Measurements from ENCODE around the gene ACLY. TPM values are rescaled to one million over a fixed set of nuclear protein-coding genes. Genes with fewer than 3 reads are reported as not detected.
A peak's percentile ranks its signal among the peaks of the same experiment; 100 is the strongest.
"Not testable (repeated sequence)": the region's sequence is repeated elsewhere in the genome, so short reads cannot be mapped to it uniquely, and the experiment has no call there.

Gene ACLY
- total RNA-seq, 1 donor from 2014 or later, result 422 TPM

GRCh38 chr17:41891135-41892020 is 27.4 kb downstream of the ACLY start:
- peaks cover 22% of the 10 kb centered on the region for H3K36me3 Mint-ChIP-seq (ENCODE audit: low read depth)
- H3K4me1 Mint-ChIP-seq, result peaks cover under 1% of the 10 kb centered on the region
- TF ChIP-seq CTCF (conservative IDR thresholded peaks at IDR 0.05), result no peak
- H3K27me3 Mint-ChIP-seq (ENCODE audit: low read depth), result no peaks in the 10 kb centered on the region
- H3K27ac Mint-ChIP-seq (ENCODE audit: unreplicated experiment), result no peak overlapping the region
- DNase-seq (ENCODE audit: low read depth, low spot score), result no peak
- H3K4me3 Mint-ChIP-seq, result no peak overlapping the region
- no peaks in the 10 kb centered on the region for H3K9me3 Mint-ChIP-seq

DNA sequence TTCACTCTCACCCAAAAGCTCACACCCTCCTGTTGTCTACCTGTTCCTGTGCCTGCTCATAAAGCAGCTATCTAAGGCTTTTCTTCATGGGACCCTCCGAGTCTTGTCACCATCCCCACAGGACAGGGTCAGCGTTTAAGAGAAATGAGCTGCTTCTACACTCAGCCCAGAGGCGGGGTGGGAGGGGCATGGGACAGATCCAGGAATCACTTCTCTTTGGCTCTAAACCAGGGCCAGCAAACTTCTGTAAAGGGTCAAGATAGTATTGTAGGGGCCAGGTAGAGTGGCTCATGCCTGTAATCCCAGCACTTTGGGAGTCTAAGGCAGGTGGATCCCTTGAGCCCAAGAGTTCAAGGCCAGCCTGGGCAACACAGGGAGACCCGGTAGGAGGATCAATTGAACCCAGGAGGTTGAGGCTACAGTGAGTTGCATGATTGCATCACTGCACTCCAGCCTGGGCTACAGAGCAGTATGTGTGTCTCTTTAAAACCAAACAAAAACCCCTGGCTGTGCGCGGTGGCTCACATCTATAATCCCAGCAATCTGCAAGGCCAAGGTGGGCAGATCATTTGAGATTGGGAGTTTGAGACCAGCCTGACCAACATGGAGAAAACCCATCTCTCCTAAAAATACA is 30.3 kb downstream of the ACLY start:
- Mint-ChIP-seq H3K36me3 (ENCODE audit: low read depth) (peaks cover 18% of the 10 kb centered on the region), H3K4me1 (peaks cover 10% of the 10 kb centered on the region), H3K27ac (ENCODE audit: unreplicated experiment) (no peak overlapping the region), H3K4me3 (no peak overlapping the region), H3K9me3 (no peaks in the 10 kb centered on the region), H3K27me3 (ENCODE audit: low read depth) (no peaks in the 10 kb centered on the region)
- DNase-seq (ENCODE audit: low read depth, low spot score), result no peak
- TF ChIP-seq CTCF (conservative IDR thresholded peaks at IDR 0.05), result no peak

DNA sequence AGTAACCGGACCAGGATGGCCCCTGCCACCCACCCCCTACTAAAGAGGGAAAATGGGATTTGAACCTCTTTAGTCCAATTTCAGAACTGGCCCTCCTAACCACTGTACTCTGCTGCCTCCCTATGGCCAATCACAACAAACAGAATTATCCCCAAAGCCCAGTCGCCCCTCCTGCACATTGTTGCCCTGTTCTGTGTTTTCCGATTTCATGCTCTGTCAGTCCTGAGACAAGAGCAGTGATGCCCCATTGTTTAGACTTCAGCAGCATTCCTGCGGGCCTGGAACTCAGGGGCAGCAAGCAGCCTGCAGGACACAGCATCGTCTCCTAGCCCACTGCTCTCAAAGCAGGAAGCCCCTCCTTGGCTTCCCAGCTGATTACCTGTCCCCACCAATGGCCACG is 33.0 kb downstream of the ACLY start:
- H3K4me3 Mint-ChIP-seq, result peak overlapping the region; percentile 1
- H3K27ac Mint-ChIP-seq (ENCODE audit: unreplicated experiment), result no peak overlapping the region
- no peaks in the 10 kb centered on the region for H3K27me3 Mint-ChIP-seq (ENCODE audit: low read depth)
- H3K4me1 Mint-ChIP-seq, result peaks cover 10% of the 10 kb centered on the region
- DNase-seq (ENCODE audit: low read depth, low spot score), result peak; percentile 36
- peaks cover 17% of the 10 kb centered on the region for H3K36me3 Mint-ChIP-seq (ENCODE audit: low read depth)
- H3K9me3 Mint-ChIP-seq, result no peaks in the 10 kb centered on the region
- peak; percentile 53 for TF ChIP-seq CTCF (conservative IDR thresholded peaks at IDR 0.05)

DNA sequence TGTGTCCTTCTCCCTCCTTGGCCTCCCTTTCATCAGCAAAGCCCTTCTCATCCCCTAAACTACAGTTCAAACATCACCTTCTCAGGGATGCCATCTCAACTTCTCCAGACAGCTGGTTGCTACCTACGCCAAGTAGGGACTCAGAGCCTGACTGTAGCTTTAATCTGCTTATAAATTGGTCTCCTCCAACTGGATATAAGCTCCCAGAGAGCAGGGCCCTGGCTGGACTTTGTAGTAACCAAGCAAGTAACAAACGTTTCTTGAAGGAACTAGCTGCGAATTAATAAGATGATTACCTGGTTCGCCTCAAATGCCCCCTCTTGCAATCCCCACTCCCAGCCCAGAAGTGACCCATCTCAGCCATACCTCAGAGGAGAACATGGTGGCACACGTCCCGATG is 36.0 kb downstream of the ACLY start:
- Mint-ChIP-seq H3K27ac (ENCODE audit: unreplicated experiment) (peak overlapping the region; percentile 23), H3K36me3 (ENCODE audit: low read depth) (peaks cover 31% of the 10 kb centered on the region), H3K4me3 (no peak overlapping the region), H3K27me3 (ENCODE audit: low read depth) (no peaks in the 10 kb centered on the region), H3K4me1 (peaks cover 10% of the 10 kb centered on the region), H3K9me3 (no peaks in the 10 kb centered on the region)
- no peak for DNase-seq (ENCODE audit: low read depth, low spot score)
- TF ChIP-seq CTCF (conservative IDR thresholded peaks at IDR 0.05), result no peak

DNA sequence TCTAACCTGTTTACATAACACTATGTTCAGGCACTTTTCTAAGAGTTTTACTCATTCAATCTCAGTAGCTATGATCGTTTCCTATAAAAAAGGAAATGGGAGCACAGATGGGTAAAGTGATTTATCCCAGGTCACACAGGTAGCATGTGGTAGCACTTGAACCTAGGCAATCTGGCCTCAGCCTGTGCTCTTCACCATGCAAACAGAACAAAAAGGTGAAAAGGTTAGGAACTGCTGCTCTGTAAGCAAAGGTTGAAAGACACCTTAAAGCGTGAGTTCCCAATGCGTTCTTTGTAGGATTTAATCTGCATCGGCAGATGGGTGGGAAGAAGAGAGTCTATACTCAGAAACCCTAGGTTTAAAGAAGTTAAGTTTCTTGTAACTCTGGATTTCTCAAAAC is 38.6 kb downstream of the ACLY start:
- Mint-ChIP-seq H3K4me1 (no peaks in the 10 kb centered on the region), H3K9me3 (no peaks in the 10 kb centered on the region), H3K36me3 (ENCODE audit: low read depth) (peaks cover 41% of the 10 kb centered on the region), H3K27ac (ENCODE audit: unreplicated experiment) (no peak overlapping the region), H3K27me3 (ENCODE audit: low read depth) (no peaks in the 10 kb centered on the region), H3K4me3 (no peak overlapping the region)
- no peak for TF ChIP-seq CTCF (conservative IDR thresholded peaks at IDR 0.05)
- DNase-seq (ENCODE audit: low read depth, low spot score), result no peak

GRCh38 chr17:41874293-41874670 is 44.5 kb downstream of the ACLY start:
- not testable (repeated sequence) for H3K9me3 Mint-ChIP-seq; H3K27me3 Mint-ChIP-seq (ENCODE audit: low read depth); H3K27ac Mint-ChIP-seq (ENCODE audit: unreplicated experiment); H3K4me3 Mint-ChIP-seq; DNase-seq (ENCODE audit: low read depth, low spot score); H3K4me1 Mint-ChIP-seq
- H3K36me3 Mint-ChIP-seq (ENCODE audit: low read depth), result peaks cover 50% of the 10 kb centered on the region

Data from neural crest cell (in vitro differentiated cells).